IMR-90 (cell line): Measurements from ENCODE around the gene AFG1L.

Source experiments
- CEBPB ChIP-seq: IDR thresholded peaks from 2 replicates; pipeline ENCODE4 v1.6.1; 2012; ENCODE audit warnings: low read depth, low read length, improper control_type of control experiment
- CTCF ChIP-seq: conservative IDR thresholded peaks from 2 replicates; pipeline ENCODE4 v1.5.1; 2012; ENCODE audit warnings: mild to moderate bottlenecking, low read depth, low read length, improper control_type of control experiment
- ELK1 ChIP-seq: fragments of 150-350 bp; IDR thresholded peaks from 2 replicates; pipeline ENCODE4 v1.6.1; 2016; ENCODE audit warnings: low read depth, mild to moderate bottlenecking, low read length, moderate library complexity, borderline replicate concordance
- MAZ ChIP-seq: IDR thresholded peaks from 2 replicates; pipeline ENCODE4 v1.6.1; 2012; ENCODE audit warnings: low read depth, mild to moderate bottlenecking, low read length, improper control_type of control experiment, moderate library complexity, borderline replicate concordance
- SMC3 ChIP-seq: fragments of 150-350 bp; IDR thresholded peaks from 2 replicates; pipeline ENCODE4 v1.6.1; 2016; ENCODE audit warnings: low read depth, mild to moderate bottlenecking, antibody characterized with exemption, low read length, moderate library complexity

GRCh38 chr6:108484016-108484415 lies 189.2 kb downstream of the AFG1L start:
- no peak for TF ChIP-seq CTCF
- no peak for TF ChIP-seq ELK1
- TF ChIP-seq SMC3: no peak
- TF ChIP-seq MAZ: no peak
- TF ChIP-seq CEBPB: no peak
